ENCODE results near the gene STAT4. TPM values are rescaled to one million over a fixed set of nuclear protein-coding genes. Genes with fewer than 3 reads are reported as not detected.

Gene STAT4
- total and polyA plus RNA-seq, 4 donors = 2.5 to 11.5 (median 5.6) TPM

- H3K36me3 ChIP-seq (ENCODE audit: control insufficient read depth in 4 of 4, insufficient read depth in 4 of 4, low read length in 4 of 4) = peaks cover 32 to 58% (median 47%) of the 10 kb centered on the region in 4 donors
- DNase-seq (peak; percentile 88 to 92 (median 88)), ATAC-seq (ENCODE audit: insufficient read depth, low FRiP score) (peak; percentile 86)
- no peak overlapping the region for H3K9ac ChIP-seq (ENCODE audit: insufficient read depth in 1 of 2, low read length in 2 of 2)
- no peak overlapping the region for H3K4me3 ChIP-seq
- no peak for TF ChIP-seq CTCF (IDR thresholded peaks at IDR 0.05; ENCODE audit: control extremely low read depth, extremely low read depth)
- peaks cover 0 to 12% (median 4%) of the 10 kb centered on the region in 5 donors for H3K4me1 ChIP-seq (ENCODE audit: control insufficient read depth in 5 of 5, insufficient read depth in 5 of 5, low read length in 5 of 5)
- WGBS, 2 donors = 18 to 21% methylated on average over 14 of the region's 14 CpGs
- peak overlapping the region; percentile 81 to 87 for H3K27ac ChIP-seq (ENCODE audit: low read depth in 1 of 2, low read length in 1 of 2)
- no peaks in the 10 kb centered on the region for H3K27me3 ChIP-seq (ENCODE audit: control insufficient read depth in 3 of 3, insufficient read depth in 3 of 3, low read length in 2 of 3)
- H3K9me3 ChIP-seq (ENCODE audit: control insufficient read depth in 4 of 4, insufficient read depth in 3 of 4, low read length in 3 of 4) = no peaks in the 10 kb centered on the region
These were observed 170.7 kb downstream of the STAT4 start for GRCh38 chr2:190979906-190980629.

Small RNAs within 50 kb of the gene (small RNA-seq; reads per million reads assigned to genes)
- not detected for gene RNU6-959P (ENCODE audit: low replicate concordance)

Other genes with a start within 250 kb of the STAT4 start
- 10 to 100 TPM; 72.4 to 80.1 TPM for gene STAT1, start 136.8 kb downstream of the STAT4 start, total RNA-seq
- gene STAT1, start 136.8 kb downstream of the STAT4 start, polyA plus RNA-seq = 10 to 100 TPM; 21.6 to 75.9 TPM
- gene MYO1B, start 94.4 kb upstream of the STAT4 start, total RNA-seq = 100 to 1,000 TPM; 121 to 286 TPM
- gene MYO1B, start 94.4 kb upstream of the STAT4 start, polyA plus RNA-seq = 10 to 100 TPM; 46.0 to 55.0 TPM